Spleen (tissue), 7 donors: ENCODE data around the gene TNFAIP1.

Experiments
- POLR2A ChIP-seq, 3 donors: fragments of 450-650 bp; IDR thresholded peaks; one replicate each; pipeline ENCODE4 v1.5.1; 2017; ENCODE audit warnings: antibody characterized with exemption in 3 of 3, mild to moderate bottlenecking in 1 of 3
- POLR2AphosphoS5 ChIP-seq, 3 donors: sonication (generic); formaldehyde crosslinking; IDR thresholded peaks; one replicate each; pipeline ENCODE4 v1.5.1; 2017; ENCODE audit warnings: antibody characterized with exemption in 3 of 3
- TF ChIP-seq, protein P1 (sequence below), 11 experiments: fragments of 200-600 bp in 7 of 11; fragments of 450-650 bp in 4 of 11; sonication (generic) in 4 of 11; IDR thresholded peaks in 8 of 11; conservative IDR thresholded peaks in 3 of 11; 1 replicate in 7 of 11; 2 replicates in 4 of 11; pipeline versions ENCODE4 v1.4.0 to v1.8.0; 2016 to 2021; ENCODE audit warnings: antibody characterized with exemption in 11 of 11, inconsistent platforms in 4 of 11, mild to moderate bottlenecking in 1 of 11
- donor health status: DM: no; HTN: no; CAD: no; lungs with moderate emphysema.
- donor health status: DM: no; HTN: no; CAD: no.
- donor health status: DM: no; HTN: no; CAD: no.

DNA sequence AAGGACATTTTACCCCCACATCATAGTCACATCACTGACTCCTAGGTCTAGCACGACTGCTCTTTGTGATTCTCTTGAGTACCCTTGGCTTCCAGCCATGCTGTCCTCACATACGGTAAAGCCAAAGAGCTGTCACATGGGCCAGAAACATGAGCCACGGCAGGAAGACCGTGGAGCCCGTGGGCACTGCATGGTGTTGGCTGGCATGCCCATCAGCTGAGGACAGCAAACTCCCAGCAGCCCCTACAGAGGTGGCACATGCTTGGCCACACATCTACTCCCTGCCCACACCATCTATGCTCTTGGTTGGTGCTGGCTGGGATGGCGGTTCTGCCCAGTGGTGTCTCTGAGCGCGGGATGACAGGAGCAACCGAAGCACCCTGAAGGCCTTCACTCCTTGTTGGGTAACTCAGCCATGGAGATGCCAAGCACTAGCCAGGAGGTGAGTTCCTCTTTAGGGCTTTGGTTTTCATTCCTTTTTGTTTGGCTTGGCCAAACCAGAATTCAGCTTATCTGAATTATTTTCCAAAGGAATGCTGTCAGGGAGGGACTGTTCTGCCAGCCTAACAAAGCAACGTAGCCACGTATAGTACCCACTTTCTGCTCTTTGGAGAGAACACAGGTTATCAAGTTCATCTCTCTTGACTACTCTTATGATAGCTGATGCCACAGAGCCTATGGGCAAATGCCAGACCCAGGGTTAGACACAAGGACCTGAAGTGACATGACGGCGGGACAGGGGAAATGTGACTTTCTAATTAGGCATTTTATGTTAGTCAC is 10.0 kb downstream of the TNFAIP1 start:
- TF ChIP-seq POLR2A (IDR thresholded peaks at IDR 0.05) (no peak), POLR2AphosphoS5 (IDR thresholded peaks at IDR 0.05) (peak; percentile 60 to 78 (median 69))
- TF ChIP-seq, protein P1, sequence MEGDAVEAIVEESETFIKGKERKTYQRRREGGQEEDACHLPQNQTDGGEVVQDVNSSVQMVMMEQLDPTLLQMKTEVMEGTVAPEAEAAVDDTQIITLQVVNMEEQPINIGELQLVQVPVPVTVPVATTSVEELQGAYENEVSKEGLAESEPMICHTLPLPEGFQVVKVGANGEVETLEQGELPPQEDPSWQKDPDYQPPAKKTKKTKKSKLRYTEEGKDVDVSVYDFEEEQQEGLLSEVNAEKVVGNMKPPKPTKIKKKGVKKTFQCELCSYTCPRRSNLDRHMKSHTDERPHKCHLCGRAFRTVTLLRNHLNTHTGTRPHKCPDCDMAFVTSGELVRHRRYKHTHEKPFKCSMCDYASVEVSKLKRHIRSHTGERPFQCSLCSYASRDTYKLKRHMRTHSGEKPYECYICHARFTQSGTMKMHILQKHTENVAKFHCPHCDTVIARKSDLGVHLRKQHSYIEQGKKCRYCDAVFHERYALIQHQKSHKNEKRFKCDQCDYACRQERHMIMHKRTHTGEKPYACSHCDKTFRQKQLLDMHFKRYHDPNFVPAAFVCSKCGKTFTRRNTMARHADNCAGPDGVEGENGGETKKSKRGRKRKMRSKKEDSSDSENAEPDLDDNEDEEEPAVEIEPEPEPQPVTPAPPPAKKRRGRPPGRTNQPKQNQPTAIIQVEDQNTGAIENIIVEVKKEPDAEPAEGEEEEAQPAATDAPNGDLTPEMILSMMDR (IDR thresholded peaks at IDR 0.05 in 8 of 11, conservative IDR thresholded peaks at IDR 0.05 in 3 of 11) = no peak
